Smooth muscle cell (in vitro differentiated cells): Measurements from ENCODE around the gene SDR42E2. TPM values are rescaled to one million over a fixed set of nuclear protein-coding genes. Genes with fewer than 3 reads are reported as not detected.
"Not testable (repeated sequence)": the region's sequence is repeated elsewhere in the genome, so short reads cannot be mapped to it uniquely, and the experiment has no call there.

Source experiments
- DNase-seq: peaks from one replicate; lab custom pipeline; 2025; ENCODE audit not compliant: unreplicated experiment; lab: John Stamatoyannopoulos, UW
- H2AFZ ChIP-seq: fragments of 200-600 bp; sonication (generic); 2 replicates; pipeline ENCODE4 v1.6.0; 2016; ENCODE audit warnings: antibody characterized with exemption, low read depth, mild to moderate bottlenecking
- H3F3A ChIP-seq: fragments of 200-600 bp; sonication (generic); 2 replicates; pipeline ENCODE4 v1.6.0; 2017; ENCODE audit warnings: antibody characterized with exemption, low read depth
- H3K27ac ChIP-seq: fragments of 200-600 bp; sonication (generic); 2 replicates; pipeline ENCODE4 v1.5.1; 2016; ENCODE audit warnings: low read depth, mild to moderate bottlenecking
- H3K27me3 ChIP-seq: fragments of 200-600 bp; sonication (generic); 2 replicates; pipeline ENCODE4 v1.6.1; 2016; ENCODE audit warnings: low read depth, mild to moderate bottlenecking
- H3K36me3 ChIP-seq: fragments of 200-600 bp; sonication (generic); 2 replicates; pipeline ENCODE4 v1.5.1; 2016; ENCODE audit warnings: low read depth
- H3K4me1 ChIP-seq: fragments of 200-600 bp; sonication (generic); 2 replicates; pipeline ENCODE4 v1.5.1; 2016; ENCODE audit warnings: low read depth
- H3K4me2 ChIP-seq: fragments of 200-600 bp; sonication (generic); 2 replicates; pipeline ENCODE4 v1.6.0; 2016; ENCODE audit warnings: mild to moderate bottlenecking
- H3K4me3 ChIP-seq: fragments of 200-600 bp; sonication (generic); 2 replicates; pipeline ENCODE4 v1.5.1; 2016; ENCODE audit warnings: mild to moderate bottlenecking
- H3K79me2 ChIP-seq: fragments of 200-600 bp; sonication (generic); 2 replicates; pipeline ENCODE4 v1.6.0; 2016; ENCODE audit warnings: low read depth, mild to moderate bottlenecking
- H3K9ac ChIP-seq: fragments of 200-600 bp; sonication (generic); 2 replicates; pipeline ENCODE4 v1.6.0; 2016; ENCODE audit warnings: low read depth
- H3K9me3 ChIP-seq: fragments of 200-600 bp; sonication (generic); replicated peaks from 2 replicates; pipeline ENCODE4 v1.5.1; 2016; ENCODE audit warnings: low read depth
- H4K20me1 ChIP-seq: fragments of 200-600 bp; sonication (generic); 2 replicates; pipeline ENCODE4 v1.6.0; 2016; ENCODE audit warnings: low read depth
- CTCF ChIP-seq: fragments of 200-600 bp; sonication (generic); IDR thresholded peaks from 2 replicates; pipeline ENCODE4 v1.5.1; 2017; ENCODE audit warnings: borderline replicate concordance, mild to moderate bottlenecking, antibody characterized with exemption; ENCODE audit not compliant: insufficient read depth, poor library complexity, severe bottlenecking
- WGBS: methylation state at CpG from one replicate; pipeline ENCODE4 v1.1.7; 2016; ENCODE audit warnings: low lambda C conversion rate; 5-methylcytosine and 5-hydroxymethylcytosine counted together
- polyA plus RNA-seq: library from polyadenylated mRNA; unstranded; fragments of >200 nt; fragmentation: Nextera tagmentation; extraction: Ambion mirVana; gene quantifications from 2 replicates; pipeline ENCODE4 v1.2.1, GENCODE V29; 2016
- total RNA-seq: library from RNA; depleted of rRNA; stranded (reverse); fragments of >200 nt; gene quantifications from 2 replicates; pipeline ENCODE4 v1.2.3, GENCODE V29; 2014

Gene SDR42E2
- total and polyA plus RNA-seq, 2 experiments from 2014 or later, result 0.18 TPM; not detected in 1

DNA sequence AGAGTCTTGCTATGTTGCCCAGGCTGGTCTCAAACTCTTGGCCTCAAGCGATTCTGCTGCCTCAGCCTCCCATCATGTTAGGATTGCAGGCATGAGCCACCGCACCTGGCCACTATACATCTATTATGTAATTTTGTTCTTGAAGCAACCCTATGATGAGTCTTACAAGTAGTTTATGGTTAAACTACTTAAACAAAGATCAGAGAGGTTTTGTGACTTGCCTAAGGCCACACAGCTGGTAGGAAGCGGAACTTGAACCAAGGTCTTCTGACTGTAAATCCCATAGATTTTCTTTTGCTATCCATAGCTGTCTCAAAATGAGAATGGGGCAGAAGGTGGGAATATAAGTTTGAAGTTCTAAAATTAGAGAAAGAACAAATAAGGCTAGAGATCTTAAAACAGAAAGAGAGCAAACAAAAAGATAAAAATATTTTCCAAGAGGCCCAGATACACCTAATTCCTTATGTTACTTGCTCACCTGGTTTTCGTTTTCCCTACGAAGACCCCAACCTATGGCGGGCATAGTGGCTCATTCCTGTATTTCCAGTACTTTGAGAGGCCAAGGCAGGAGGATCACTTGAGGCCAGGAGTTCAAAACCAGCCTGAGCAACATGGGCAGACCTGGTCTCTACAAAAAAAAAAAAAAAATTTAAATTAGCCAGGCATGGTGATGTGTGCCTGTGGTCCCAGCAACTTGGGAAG lies 37.6 kb upstream of the SDR42E2 start:
- Histone ChIP-seq H2AFZ (no peak overlapping the region), H3K27ac (no peak overlapping the region), H3F3A (no peaks in the 10 kb centered on the region), H3K4me1 (no peaks in the 10 kb centered on the region), H3K4me3 (no peak overlapping the region), H3K36me3 (no peaks in the 10 kb centered on the region), H4K20me1 (no peaks in the 10 kb centered on the region), H3K79me2 (no peaks in the 10 kb centered on the region), H3K4me2 (no peak overlapping the region), H3K27me3 (no peaks in the 10 kb centered on the region), H3K9ac (no peak overlapping the region), H3K9me3 (no peaks in the 10 kb centered on the region)
- 88% methylated on average over 6 of the region's 6 CpGs for WGBS
- DNase-seq, result no peak
- no peak for TF ChIP-seq CTCF

- Histone ChIP-seq H3K36me3 (no peaks in the 10 kb centered on the region), H3K27ac (no peak overlapping the region), H3K9me3 (no peaks in the 10 kb centered on the region), H3K79me2 (no peaks in the 10 kb centered on the region), H3K27me3 (no peaks in the 10 kb centered on the region), H4K20me1 (no peaks in the 10 kb centered on the region), H3K4me2 (no peak overlapping the region), H2AFZ (no peak overlapping the region), H3K9ac (no peak overlapping the region), H3K4me3 (no peak overlapping the region), H3F3A (no peaks in the 10 kb centered on the region), H3K4me1 (no peaks in the 10 kb centered on the region)
- 87% methylated on average over 15 of the region's 15 CpGs for WGBS
- DNase-seq, result no peak
- no peak for TF ChIP-seq CTCF
These were observed 36.2 kb upstream of the SDR42E2 start for GRCh38 chr16:22126037-22126558.

DNA sequence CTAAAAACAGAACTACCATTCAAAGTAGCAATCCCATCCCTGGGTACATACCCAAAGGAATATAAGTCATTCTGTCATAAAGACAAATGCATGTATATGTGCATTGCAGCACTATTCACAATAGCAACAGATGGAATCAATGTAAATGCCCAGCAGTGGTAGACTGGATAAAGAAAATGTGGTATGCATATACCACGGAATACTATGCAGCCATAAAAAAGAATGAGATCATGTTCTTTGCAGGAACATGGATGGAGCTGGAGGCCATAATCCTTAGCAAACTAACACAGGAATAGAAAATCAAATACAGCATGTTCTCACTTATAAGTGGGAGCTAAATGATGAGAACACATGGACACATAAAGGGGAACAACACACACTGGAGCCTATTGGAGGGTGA lies 33.8 kb upstream of the SDR42E2 start:
- H3K4me1 ChIP-seq, H3F3A ChIP-seq, H3K9ac ChIP-seq, H4K20me1 ChIP-seq, H3K79me2 ChIP-seq, H3K9me3 ChIP-seq, H3K27ac ChIP-seq, H3K27me3 ChIP-seq, H2AFZ ChIP-seq, H3K4me2 ChIP-seq, H3K36me3 ChIP-seq, H3K4me3 ChIP-seq, DNase-seq: not testable (repeated sequence)
- WGBS, result 100% methylated on average over 1 of the region's 1 CpG

DNA sequence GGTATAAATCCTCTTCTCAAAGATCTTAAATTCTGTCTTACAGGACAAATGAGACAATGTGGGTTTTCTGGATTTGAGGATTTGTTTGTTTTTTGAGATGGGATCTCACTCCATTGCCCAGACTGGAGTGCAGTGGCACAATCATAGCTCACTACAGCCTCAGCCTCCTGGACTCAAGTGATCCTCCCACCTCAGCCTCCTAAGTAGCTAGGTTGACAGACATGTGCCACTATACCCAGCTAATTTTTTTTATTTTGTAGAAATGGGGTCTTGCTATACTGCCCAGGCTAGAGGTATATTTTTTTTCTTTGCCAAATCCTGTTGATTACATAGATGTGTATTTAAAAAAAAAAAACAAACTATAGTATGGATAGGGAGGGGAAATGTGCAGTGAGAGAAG lies 31.8 kb upstream of the SDR42E2 start:
- no peak overlapping the region for H2AFZ ChIP-seq
- no peaks in the 10 kb centered on the region for H4K20me1 ChIP-seq
- H3K27me3 ChIP-seq, result no peaks in the 10 kb centered on the region
- DNase-seq, result no peak
- H3K36me3 ChIP-seq, result no peaks in the 10 kb centered on the region
- no peak overlapping the region for H3K4me3 ChIP-seq
- no peaks in the 10 kb centered on the region for H3K9me3 ChIP-seq
- H3K9ac ChIP-seq, result no peak overlapping the region
- no peak overlapping the region for H3K27ac ChIP-seq
- no peaks in the 10 kb centered on the region for H3K4me1 ChIP-seq
- no peaks in the 10 kb centered on the region for H3F3A ChIP-seq
- H3K79me2 ChIP-seq, result no peaks in the 10 kb centered on the region
- no peak for TF ChIP-seq CTCF
- no peak overlapping the region for H3K4me2 ChIP-seq
